Activated naive CD8-positive, alpha-beta T cell treated with anti-CD3 and anti-CD28 coated beads for 36 hours (primary cell): ENCODE results near the gene TRIM7. TPM values are rescaled to one million over a fixed set of nuclear protein-coding genes. Genes with fewer than 3 reads are reported as not detected.
"Not testable (repeated sequence)": the region's sequence is repeated elsewhere in the genome, so short reads cannot be mapped to it uniquely, and the experiment has no call there.

ENCODE experiments used
- DNase-seq: peaks from one replicate; pipeline ENCODE4 v3.0.0; 2021
- H3K27ac Mint-ChIP-seq: one replicate; pipeline ENCODE4 v1.8.0; 2022; ENCODE audit warnings: mild to moderate bottlenecking, moderate library complexity, mixed read lengths
- H3K27me3 Mint-ChIP-seq: one replicate; pipeline ENCODE4 v1.8.0; 2022; ENCODE audit warnings: mild to moderate bottlenecking, mixed read lengths
- H3K36me3 Mint-ChIP-seq: one replicate; pipeline ENCODE4 v1.8.0; 2021; ENCODE audit warnings: mild to moderate bottlenecking, mixed read lengths
- H3K4me1 Mint-ChIP-seq: one replicate; pipeline ENCODE4 v1.8.0; 2021; ENCODE audit warnings: mixed read lengths
- H3K4me3 Mint-ChIP-seq: one replicate; pipeline ENCODE4 v1.8.0; 2022; ENCODE audit warnings: mild to moderate bottlenecking, moderate library complexity, mixed read lengths
- H3K9me3 Mint-ChIP-seq: one replicate; pipeline ENCODE4 v1.8.0; 2022; ENCODE audit warnings: mixed read lengths
- total RNA-seq, 2 experiments: library from RNA; stranded (reverse); gene quantifications; one replicate each; pipeline ENCODE4 v1.2.3, GENCODE V29; 2021

TRIM7 gene
- total RNA-seq, 2 experiments from 2014 or later = 0.62 to 0.68 TPM

DNA sequence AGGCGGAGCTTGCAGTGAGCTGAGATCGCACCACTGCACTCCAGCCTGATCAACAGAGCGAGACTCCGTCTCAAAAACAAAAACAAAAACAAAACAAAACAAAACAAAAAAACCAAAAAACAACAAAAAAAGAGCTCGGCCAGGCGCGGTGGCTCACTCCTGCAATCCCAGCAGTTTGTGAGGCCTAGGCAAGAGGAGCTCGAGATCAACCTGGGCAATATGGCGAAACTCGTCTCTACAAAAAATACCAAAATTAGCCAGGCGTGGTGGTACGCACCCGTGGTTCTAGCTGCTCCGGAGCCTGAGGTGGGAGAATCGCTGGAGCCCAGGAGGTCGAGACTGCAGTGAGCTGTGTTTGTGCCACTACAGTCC lies 20.2 kb downstream of the TRIM7 start:
- H3K36me3 Mint-ChIP-seq = peaks cover 9% of the 10 kb centered on the region
- peaks cover 7% of the 10 kb centered on the region for H3K9me3 Mint-ChIP-seq
- H3K4me3 Mint-ChIP-seq = peak overlapping the region; percentile 91
- peaks cover 24% of the 10 kb centered on the region for H3K27me3 Mint-ChIP-seq
- peak overlapping the region; percentile 96 for H3K27ac Mint-ChIP-seq
- DNase-seq = no peak
- H3K4me1 Mint-ChIP-seq = peaks cover 41% of the 10 kb centered on the region

DNA sequence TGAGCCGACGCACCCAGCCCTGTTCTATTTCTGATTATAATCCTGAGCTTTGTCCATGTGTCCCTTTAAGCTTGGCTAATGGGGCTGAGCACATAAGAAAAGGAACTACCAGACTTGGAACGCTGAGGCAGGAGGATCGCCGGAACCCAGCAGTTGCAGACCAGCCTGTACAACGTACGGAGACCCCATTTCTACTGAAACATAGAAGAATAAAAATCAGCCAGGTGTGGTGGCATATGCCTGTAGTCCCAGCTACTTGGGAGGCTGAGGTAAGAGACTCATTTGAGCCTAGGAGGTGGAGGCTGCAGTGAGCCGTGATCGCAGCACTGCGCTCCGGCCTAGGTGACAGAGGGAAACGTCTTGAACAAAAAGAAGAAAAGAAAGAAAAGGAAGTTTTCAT lies 22.3 kb downstream of the TRIM7 start:
- Mint-ChIP-seq H3K27ac (peak overlapping the region; percentile 30), H3K9me3 (no peaks in the 10 kb centered on the region), H3K4me3 (peak overlapping the region; percentile 70), H3K27me3 (peaks cover 9% of the 10 kb centered on the region), H3K4me1 (peaks cover 28% of the 10 kb centered on the region), H3K36me3 (no peaks in the 10 kb centered on the region)
- no peak for DNase-seq

- Mint-ChIP-seq H3K4me3 (no peak overlapping the region), H3K36me3 (no peaks in the 10 kb centered on the region), H3K27me3 (peaks cover 10% of the 10 kb centered on the region), H3K4me1 (peaks cover 25% of the 10 kb centered on the region), H3K9me3 (no peaks in the 10 kb centered on the region), H3K27ac (no peak overlapping the region)
- peak; percentile 50 for DNase-seq
Measured at GRCh38 chr5:181181650-181182565, 23.1 kb downstream of the TRIM7 start.

- Mint-ChIP-seq H3K4me1 (peaks cover 29% of the 10 kb centered on the region), H3K27me3 (peaks cover 31% of the 10 kb centered on the region)
- not testable (repeated sequence) for H3K36me3 Mint-ChIP-seq, H3K4me3 Mint-ChIP-seq, DNase-seq, H3K27ac Mint-ChIP-seq, H3K9me3 Mint-ChIP-seq
Measured at GRCh38 chr5:181177559-181177958, 27.4 kb downstream of the TRIM7 start.

DNA sequence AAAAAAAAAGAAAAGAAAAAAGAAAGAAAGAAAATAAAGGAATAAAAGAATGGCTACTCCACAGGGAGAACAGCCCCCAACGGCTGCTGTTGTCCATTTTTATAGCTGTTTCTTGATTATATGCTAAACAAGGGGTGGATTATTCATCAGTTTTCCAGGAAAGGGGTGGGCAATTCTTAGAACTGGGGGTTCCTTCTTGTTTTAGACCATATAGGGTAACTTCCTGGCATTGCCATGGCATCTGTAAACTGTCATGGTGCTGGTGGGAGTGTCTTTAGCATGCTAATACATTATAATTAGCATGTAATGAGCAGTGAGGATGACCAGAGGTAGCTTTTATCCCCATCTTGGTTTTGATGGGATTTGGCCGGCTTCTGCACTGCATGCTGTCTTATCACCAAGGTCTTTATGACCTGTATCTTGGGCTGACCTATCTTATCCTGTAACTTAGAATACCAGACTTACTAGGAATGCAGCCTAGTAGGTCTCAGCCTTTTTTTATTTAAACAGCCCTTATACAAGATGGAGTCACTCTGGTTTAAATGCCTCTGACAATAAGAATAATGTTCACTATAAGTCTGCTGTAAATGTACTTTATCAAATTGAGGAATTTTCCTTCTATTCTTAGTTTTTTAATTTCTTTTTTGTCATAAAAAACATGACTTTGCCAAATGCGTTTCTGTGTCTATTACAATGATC lies 28.6 kb downstream of the TRIM7 start:
- no peak overlapping the region for H3K4me3 Mint-ChIP-seq
- no peak for DNase-seq

DNA sequence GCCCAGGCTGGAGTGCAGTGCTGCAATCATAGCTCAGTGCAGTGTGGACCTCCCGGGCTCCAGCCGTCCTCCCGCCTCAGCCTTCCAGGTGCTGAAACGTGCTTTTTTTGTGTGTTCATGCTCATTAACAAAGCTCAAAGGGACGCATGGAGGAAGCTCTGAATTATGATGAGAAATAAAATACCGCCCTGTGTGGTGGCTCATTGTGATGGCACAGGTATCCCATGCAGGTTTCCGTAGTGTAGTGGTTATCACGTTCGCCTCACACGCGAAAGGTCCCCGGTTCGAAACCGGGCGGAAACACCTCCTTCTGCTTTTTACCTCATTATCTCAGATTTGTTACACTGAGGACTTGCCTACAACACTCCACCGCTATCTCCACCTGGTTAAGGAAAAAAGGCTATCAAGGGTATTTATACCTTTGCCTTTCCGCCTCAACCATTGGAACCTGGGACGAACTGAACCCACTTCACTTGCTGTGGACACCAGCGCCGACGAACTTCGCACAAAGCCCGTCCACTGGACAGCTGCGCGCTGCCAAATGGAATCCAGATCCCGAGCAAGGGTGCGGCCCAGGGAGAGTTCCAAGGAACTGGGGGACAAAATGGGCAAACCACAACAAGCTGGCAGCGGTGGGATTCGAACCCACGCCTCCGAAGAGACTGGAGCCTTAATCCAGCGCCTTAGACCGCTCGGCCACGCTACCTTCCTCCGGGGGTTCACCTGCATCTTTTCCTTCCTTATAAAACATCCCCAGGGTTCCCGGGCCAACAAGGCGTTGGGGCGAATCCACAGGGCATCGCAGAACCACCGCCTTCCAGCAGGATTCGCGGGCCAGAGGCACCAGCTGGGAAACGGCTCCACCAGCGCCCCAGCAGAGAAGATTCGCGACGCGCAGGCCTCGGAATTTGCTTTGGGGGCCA lies 31.3 kb downstream of the TRIM7 start:
- Mint-ChIP-seq H3K27ac (peak overlapping the region; percentile 99), H3K4me1 (peaks cover 57% of the 10 kb centered on the region), H3K27me3 (peaks cover 56% of the 10 kb centered on the region), H3K9me3 (peaks cover 3% of the 10 kb centered on the region), H3K36me3 (peaks cover 9% of the 10 kb centered on the region), H3K4me3 (peak overlapping the region; percentile 96)
- DNase-seq = peak; percentile 75

More for the DNA sequence above, 28.6 kb downstream of the TRIM7 start:
- H3K27ac Mint-ChIP-seq = no peak overlapping the region
- peaks cover 2% of the 10 kb centered on the region for H3K36me3 Mint-ChIP-seq
- peaks cover 30% of the 10 kb centered on the region for H3K27me3 Mint-ChIP-seq
- peaks cover 30% of the 10 kb centered on the region for H3K4me1 Mint-ChIP-seq
- H3K9me3 Mint-ChIP-seq = no peaks in the 10 kb centered on the region

DNA sequence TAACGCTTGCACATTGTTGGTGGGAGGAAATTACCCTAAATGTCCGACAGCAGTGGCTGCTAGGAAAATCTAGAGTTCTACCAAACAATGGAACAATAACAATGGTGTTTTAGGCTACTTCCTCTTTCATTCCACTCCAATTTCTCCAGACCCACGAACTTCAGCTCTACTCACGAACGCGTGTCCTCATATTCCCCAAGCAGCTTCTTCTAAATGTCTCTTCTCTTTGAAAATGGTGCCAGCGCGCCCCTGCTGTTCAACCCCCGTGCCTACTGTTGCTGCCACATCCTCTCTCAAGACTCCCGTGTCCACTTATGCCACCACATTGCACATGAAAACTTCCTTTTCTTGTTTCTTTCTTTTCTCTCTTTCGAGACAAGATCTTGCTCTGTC lies 32.0 kb downstream of the TRIM7 start:
- no peak for DNase-seq
- Mint-ChIP-seq H3K4me3 (peak overlapping the region; percentile 96), H3K27ac (peak overlapping the region; percentile 99), H3K9me3 (peaks cover 3% of the 10 kb centered on the region), H3K27me3 (peaks cover 60% of the 10 kb centered on the region), H3K36me3 (peaks cover 9% of the 10 kb centered on the region), H3K4me1 (peaks cover 60% of the 10 kb centered on the region)

- peaks cover 67% of the 10 kb centered on the region for H3K4me1 Mint-ChIP-seq
- H3K4me3 Mint-ChIP-seq = peak overlapping the region; percentile 96
- no peak for DNase-seq
- H3K27me3 Mint-ChIP-seq = peaks cover 63% of the 10 kb centered on the region
- peaks cover 6% of the 10 kb centered on the region for H3K9me3 Mint-ChIP-seq
- H3K36me3 Mint-ChIP-seq = peaks cover 9% of the 10 kb centered on the region
- H3K27ac Mint-ChIP-seq = no peak overlapping the region
Measured at GRCh38 chr5:181171782-181172181, 33.2 kb downstream of the TRIM7 start.

GRCh38 chr5:181170996-181171395 lies 34.0 kb downstream of the TRIM7 start:
- Mint-ChIP-seq H3K36me3 (peaks cover 11% of the 10 kb centered on the region), H3K4me3 (peak overlapping the region; percentile 5), H3K4me1 (peaks cover 75% of the 10 kb centered on the region), H3K27me3 (peaks cover 64% of the 10 kb centered on the region), H3K27ac (peak overlapping the region; percentile 20), H3K9me3 (peaks cover 6% of the 10 kb centered on the region)
- no peak for DNase-seq

DNA sequence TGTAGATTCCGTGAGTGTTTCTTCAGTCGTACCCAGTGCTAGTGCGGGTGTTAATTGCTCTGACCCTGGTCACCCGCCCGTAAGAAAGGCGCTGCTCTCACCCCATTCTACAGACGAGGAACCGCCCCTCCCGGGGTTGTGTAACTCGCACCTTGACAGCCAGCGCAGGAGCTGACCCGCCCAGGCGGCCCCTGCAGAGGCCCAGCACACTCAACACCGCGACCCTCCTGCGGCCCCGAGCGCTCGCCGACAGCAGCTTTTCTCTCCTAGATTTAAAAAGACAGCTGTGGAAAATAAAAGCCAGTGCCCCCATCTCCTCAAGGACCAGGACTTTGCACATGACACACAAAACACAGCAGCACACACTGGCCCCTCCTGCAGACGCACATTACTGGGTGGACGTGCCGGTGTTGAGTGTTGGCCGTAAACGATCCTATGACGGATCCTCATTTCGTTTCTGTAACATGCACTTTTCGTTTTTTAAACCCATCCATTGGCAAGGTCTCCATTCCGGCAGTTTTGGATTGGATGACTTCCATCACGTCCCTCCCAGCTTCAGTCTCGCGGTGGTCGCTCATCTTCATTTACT lies 34.7 kb downstream of the TRIM7 start:
- DNase-seq = no peak
- Mint-ChIP-seq H3K27ac (peak overlapping the region; percentile 73), H3K9me3 (peaks cover 6% of the 10 kb centered on the region), H3K4me1 (peaks cover 80% of the 10 kb centered on the region), H3K36me3 (peaks cover 11% of the 10 kb centered on the region), H3K27me3 (peaks cover 69% of the 10 kb centered on the region), H3K4me3 (peak overlapping the region; percentile 65)

DNA sequence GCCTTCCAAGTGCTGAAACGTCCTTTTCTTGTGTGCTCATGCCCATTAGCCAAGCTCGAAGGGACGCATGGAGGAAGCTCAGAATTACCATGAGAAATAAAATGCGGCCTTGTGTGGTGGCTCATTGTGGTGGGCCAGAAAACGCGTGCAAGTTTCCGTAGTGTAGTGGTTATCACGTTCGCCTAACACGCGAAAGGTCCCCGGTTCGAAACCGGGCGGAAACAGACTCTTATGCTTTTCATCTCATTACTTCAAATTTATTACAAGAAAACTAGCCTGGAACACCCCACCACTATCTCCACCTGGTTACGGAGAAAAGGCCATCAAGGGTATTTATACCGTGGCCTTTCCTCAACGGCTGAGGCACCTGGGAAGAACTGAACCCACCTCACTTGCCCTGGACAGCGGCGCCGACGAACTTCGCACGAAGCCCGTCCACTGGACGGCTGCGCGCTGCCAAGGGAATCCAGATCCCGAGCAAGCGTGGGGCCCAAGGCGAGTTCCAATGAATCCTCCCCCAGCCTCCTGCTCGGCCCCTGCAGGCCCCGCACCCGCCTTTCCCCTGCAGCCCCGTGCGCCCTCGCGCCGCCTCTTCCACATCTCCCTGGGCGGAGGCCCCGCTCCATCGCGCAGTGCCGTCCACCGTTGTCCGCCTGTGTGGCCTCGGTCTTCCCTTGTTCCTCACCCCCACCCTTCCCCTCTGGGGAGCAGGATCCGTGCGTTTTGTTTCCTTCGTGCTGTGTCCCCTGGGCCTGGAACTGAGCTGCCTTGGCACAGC lies 35.3 kb downstream of the TRIM7 start:
- Mint-ChIP-seq H3K36me3 (peaks cover 11% of the 10 kb centered on the region), H3K4me3 (peak overlapping the region; percentile 65), H3K4me1 (peaks cover 83% of the 10 kb centered on the region), H3K27me3 (peaks cover 72% of the 10 kb centered on the region), H3K27ac (peak overlapping the region; percentile 73)
- peak; percentile 81 for DNase-seq
- not testable (repeated sequence) for H3K9me3 Mint-ChIP-seq

- Mint-ChIP-seq H3K4me1 (peaks cover 82% of the 10 kb centered on the region), H3K9me3 (peaks cover 8% of the 10 kb centered on the region), H3K27me3 (peaks cover 69% of the 10 kb centered on the region), H3K27ac (peak overlapping the region; percentile 73), H3K4me3 (peak overlapping the region; percentile 63), H3K36me3 (peaks cover 13% of the 10 kb centered on the region)
- no peak for DNase-seq
Measured at GRCh38 chr5:181168595-181169118, 36.3 kb downstream of the TRIM7 start.

- H3K4me1 Mint-ChIP-seq = peaks cover 81% of the 10 kb centered on the region
- peak; percentile 36 for DNase-seq
- peaks cover 9% of the 10 kb centered on the region for H3K9me3 Mint-ChIP-seq
- peak overlapping the region; percentile 34 for H3K4me3 Mint-ChIP-seq
- peaks cover 12% of the 10 kb centered on the region for H3K36me3 Mint-ChIP-seq
- H3K27me3 Mint-ChIP-seq = peaks cover 66% of the 10 kb centered on the region
- H3K27ac Mint-ChIP-seq = no peak overlapping the region
Measured at GRCh38 chr5:181167814-181168488, 37.0 kb downstream of the TRIM7 start.
